Globus pallidus (tissue), 1 donor: ENCODE measurements around the gene SLC25A13.

Source experiments
- DNase-seq: peaks from one replicate; pipeline ENCODE4 v3.0.0-alpha.2; 2015; ENCODE audit warnings: low spot score

The SLC25A13 gene

DNA sequence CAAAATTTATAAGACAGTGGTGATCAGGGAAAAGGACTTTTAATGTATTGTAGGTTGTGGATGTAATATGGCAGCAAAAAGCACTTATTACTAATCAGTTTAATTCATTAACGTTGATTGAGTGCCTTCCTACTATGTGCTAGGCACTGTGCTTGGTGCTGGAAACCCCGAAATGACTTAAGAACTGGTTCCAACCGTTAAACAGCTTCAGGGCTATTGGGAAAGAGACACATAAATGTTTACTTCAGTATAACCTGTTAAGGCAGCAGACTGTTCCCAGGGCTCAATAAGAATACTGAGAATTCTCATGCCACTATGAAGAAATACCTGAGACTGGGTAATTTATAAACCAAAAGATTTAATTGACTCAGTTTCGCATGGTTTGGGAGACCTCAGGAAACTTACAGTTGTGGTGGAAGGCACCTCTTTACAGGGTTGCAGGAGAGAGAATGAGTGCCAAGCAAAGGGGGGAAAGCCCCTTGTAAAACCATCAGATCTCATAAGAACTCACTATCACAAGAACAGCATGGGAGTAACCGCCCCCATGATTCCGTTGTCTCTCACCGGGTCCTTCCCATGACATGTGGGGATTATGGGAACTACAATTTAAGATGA lies 1.1 kb upstream of the SLC25A13 start:
- DNase-seq: no peak

DNA sequence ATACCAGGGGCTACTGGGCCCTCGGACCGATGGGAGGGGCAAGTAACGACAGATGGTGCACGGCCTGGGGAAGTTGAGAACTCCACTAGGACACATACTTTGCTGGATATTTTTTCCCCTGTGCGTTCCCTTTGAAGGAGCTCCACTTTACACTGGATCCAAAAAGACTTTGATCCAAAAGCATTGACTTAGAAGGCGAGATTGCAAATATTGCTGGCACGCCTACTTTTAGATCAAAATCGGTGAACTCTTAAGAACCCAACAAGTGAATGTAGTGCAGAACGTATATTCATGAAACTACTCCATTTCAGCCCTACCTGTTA lies 436 bp upstream of the SLC25A13 start:
- DNase-seq: no peak

DNA sequence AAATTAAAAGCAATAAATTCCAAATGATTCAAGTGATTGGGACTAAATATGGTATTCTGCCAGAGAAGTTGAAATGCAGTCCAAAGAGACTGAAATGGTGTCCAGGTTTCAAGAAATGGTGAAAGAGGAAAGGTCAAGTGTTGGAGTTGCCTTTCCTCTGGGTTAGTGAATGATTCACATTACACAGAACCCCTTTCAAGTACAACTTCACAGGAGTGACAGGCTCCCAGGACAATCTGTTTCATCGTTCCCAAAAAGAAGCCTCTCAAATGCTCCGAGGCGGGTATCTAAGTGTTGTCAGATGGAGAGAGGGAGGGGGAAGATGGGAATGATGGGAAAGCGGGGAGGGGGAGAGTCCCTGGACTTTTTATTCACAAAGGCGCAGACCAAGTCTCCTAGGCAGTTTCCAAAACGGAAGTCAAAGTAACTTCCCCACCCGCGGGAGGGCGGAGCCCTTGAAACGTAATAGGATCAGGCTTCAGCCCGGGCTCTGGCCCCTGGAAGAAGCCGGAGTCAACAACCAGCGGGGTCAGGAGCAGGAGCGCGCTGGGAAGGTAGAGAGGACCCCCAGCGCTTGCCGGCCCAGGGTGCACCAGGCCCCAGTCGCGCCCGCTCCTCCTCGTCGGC lies 754 bp downstream of the SLC25A13 start:
- DNase-seq: peak; percentile 93

DNA sequence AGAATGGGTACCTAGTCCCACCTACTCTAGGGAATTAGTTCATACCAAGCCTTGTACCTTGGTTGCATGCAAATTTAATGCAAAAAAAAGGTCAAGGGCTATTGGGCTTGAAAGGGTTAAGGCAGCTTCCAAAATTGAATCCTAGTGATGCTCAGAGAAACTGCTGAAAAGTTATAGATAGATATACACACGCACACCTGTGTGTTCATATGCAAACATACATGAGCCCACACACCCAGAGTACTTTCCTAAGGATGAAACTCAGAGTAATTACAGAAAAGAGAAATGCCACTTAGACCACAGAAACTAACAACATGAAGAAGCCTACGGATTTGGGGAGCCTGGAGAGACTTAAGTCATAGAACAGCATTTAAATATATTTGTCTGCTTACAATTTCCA lies 1.5 kb downstream of the SLC25A13 start:
- no peak for DNase-seq

DNA sequence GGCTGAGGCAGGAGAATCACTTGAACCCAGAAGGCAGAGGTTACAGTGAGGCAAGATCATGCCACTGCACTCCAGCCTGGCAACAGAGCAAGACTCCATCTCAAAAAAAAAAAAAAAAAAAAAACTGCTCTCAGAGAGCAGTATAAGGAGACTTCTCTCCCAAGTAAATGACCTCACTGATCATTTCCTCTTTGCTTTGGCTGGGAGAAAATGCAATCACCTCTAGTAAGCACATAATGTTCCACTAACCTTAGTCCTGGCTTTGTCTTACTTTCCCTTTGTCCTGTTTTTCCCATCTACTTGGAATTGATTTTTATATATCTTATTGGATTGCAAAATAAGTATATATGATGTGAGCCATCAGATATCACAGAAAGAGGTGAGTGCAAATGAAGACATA lies 2.5 kb downstream of the SLC25A13 start:
- no peak for DNase-seq

DNA sequence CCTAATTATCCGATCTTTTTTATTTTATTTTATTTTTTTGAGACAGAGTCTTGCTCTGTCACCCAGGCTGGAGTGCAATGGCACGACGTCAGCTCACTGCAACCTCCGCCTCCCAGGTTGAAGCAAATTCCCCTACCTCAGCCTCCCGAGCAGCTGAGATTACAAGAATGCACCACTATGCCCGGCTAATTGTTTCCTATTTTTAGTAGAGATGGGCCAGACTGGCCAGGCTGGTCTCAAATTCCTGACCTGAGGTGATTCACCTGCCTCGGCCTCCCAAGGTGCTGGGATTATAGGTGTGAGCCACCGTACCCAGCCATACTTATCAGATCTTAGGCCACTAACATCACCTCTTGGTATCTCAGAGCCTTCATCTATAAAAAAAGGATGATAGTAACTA lies 4.9 kb downstream of the SLC25A13 start:
- DNase-seq: no peak

DNA sequence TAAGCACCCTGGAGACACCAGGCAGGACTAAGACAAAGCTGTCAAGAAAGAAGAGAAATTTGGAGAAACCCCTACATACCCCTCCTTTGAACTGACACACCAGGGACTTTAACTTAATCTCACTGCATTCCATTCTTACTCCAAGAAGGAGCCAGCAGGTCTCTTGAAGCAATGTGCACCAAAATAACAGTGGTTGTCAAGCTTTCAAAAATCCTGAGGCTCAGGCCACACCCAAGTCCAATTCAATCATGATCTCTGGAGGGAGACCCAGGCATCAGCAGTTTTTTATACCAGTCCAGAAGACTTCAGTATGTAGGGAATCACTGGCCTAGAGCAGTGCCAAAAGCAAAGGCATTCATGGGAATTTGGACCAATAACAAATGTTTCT lies 6.8 kb downstream of the SLC25A13 start:
- no peak for DNase-seq

DNA sequence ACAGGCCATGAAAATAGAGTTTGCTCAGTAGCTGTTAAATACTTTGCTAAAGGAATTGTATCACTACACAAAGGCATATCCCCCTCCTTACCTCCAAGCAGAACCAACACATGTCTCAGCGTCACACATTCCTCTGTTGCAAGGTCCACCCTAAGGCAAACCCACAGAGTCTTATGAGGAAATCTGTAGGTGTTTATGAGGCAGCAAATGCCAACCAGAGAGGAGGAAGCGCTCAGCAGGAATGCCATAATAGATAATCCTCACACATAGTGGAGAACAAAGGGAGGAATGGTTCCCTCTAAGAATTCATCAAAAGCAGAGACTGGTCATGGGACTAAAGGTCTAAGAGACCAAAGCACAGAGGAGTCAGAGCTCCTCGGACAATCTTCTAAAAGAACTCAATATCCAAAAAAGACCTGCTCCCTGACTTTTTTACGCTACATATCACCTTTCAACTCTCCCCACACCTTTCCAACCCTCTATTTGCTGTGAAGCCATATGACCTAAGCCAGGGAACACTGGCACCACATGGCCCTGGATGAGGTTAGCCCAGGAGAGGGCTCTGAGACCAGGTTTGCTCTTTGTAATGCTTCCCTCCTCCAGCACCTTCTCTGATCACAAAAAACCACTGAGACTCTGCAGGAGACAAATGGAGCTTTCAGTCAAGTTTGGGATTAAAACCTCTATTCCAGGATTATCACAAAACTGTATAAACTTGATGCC lies 7.3 kb downstream of the SLC25A13 start:
- no peak for DNase-seq

DNA sequence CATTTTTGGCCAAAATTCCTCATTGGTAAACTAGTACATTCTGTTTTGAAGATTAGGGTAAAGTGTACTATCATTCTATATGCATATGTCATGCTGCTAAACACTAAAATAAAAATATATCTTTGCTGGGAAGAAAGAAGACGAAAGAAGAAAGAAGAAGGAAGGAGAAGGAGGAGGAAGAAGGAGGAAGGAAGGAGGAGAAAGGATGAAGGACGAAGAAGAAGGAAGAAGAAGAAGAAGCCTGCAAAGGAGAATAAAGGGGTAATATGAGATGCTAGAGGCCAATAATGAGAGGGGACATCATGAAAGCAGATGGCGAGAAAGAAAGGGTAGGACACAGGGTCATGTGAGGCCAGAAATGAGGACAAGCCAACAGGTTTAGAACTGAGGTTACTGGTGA lies 8.0 kb downstream of the SLC25A13 start:
- DNase-seq: no peak

DNA sequence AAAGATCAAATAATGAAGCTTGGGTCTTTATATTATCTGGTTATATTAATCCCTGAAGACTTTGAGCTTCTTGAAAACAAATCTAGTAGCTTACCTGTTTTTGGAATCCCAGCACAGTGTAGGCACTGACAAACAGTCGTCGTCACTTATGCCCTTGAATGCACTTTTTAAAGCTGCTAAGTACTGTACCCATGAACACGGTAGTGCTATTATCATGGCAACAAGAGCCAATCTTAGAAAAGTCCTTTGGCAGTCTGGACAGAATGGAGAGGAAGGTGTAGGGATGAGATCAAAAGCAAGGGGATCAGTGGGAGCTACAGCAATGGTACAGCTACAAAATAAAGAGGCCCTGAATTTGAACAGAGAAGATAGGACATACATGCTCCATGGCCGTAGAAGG lies 9.4 kb downstream of the SLC25A13 start:
- no peak for DNase-seq

DNA sequence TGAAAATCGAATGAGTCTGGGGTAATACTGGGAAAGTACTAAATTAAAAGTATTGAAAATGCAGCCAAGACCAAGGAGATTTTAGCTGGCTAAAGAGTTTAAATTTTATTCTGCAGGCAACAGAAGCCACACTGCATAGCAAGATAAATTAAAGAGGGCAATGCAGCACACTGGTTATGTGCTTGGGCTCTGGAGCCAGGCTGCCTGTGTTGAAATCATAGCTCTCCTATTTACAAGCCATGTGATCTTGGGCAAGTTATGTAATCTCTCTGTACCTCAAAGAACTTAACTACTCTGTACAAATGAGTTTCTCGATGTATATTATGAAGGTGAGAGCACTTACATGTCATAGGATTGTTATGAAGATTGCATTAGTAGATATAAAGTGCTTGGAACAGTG lies 9.9 kb downstream of the SLC25A13 start:
- DNase-seq: peak; percentile 73

DNA sequence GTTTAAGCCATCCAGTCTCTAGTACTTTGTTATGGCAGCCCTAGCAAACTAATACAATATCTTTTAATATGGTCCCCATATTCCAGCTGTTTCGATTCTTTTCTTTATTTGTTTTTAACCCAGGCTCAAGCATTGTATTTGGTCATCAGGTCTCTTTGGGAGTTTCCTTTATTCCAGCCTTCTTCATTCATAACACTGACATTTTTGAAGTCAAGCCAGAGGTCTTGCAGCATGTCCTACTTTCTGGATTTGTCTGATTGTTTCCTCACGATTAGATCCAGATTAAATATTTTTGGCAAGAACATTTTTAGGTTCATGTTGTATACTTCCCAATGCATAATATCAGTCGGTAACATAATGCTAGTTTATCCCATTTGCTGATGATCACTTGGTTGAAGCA lies 11.8 kb downstream of the SLC25A13 start:
- no peak for DNase-seq

DNA sequence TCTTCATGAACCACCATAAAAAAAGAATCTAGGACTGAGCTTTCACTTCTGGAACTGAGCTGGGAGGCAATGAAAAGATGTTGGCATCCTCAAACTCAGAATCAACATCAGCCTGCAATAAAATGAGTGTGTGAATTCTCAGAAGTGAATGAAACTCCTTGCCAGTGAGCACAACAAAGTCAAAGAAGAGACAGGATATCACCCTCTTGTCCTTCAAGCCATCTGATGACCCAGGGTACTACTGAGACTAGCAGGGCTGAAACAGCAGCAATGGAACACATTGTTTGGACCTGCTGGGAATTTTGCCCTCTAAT lies 13.0 kb downstream of the SLC25A13 start:
- DNase-seq: no peak

DNA sequence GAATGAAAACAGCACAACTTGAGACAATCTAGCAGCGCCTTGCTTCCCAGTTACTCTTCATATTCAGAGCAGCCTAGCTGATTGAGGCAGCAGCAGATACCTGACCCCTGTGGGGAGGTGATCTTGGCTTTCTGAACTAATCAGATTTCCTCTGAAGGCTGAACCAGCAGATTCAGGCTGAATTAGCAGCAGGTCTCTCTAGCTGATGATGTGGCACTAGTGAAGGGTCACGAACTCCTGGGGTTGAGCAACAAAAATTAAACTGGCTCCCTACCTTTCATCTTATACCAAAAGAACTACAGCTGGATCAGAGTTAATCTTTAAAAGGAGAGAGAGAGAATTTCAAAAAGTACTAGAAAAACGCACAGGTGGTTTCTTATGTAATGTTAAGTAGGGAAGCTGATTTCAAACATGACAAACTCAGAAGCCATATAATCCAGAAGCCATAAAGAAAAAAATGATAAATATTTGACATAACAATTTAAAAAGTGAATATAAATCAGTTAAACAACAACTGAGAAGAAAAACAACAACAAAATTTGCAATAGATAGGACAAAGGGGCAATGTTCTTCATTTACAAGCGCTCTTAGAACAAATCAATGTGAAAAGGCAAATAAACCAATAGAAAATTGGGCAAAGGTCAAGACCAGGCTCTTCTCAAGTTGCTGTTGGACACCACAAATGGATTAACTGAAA lies 13.5 kb downstream of the SLC25A13 start:
- no peak for DNase-seq

DNA sequence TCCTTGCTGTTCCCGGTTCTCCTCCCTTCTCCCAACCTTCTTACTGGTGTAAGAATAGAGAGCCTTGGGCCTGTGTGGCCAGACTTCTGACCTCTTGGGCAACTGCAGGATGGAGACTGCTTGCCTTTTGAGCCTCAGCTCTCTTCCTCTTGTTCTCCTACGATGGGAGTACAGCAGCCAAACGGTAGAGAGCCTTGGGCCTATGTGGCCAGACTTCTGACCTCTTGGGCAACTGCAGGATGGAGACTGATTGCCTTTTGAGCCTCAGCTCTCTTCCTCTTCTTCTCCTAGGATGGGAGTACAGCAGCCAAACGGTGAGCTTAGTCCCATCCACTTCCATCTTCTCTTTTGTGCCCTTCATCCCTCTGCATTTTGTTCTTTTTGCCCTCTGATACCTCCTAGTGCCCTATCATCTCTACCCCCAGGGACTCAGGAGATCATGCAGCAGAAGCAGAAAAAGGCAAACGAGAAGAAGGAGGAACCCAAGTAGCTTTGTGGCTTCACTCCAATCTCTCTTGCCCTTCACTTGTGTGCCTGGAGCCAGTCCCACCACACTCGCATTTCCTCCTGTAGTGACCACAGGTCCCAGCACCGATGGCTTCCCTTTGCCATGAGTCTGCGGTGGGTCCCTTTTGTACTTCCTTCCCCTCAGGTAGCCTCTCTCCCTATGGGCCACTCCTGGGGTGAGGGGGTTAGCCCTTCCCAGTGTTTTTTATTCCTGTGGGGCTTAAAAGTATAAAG lies 15.3 kb downstream of the SLC25A13 start:
- DNase-seq: no peak

DNA sequence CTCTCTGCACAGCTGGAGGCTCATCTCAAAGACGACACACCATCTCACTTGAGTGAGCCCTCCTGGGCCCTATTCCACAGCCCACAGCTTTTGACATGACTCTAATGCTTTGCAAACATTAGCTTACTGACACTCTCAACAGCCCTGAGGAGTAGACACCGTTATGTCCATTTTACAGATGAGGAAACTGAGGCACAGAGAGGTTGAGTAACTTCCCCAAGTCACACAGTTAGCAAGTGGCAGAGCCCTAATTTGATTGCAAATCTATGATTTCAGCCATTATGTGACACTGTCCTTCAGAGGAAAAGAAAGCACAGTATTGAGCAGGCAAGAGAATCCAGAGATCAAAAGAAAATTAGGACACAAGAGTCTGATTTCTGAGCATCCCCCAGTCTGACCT lies 16.0 kb downstream of the SLC25A13 start:
- no peak for DNase-seq

DNA sequence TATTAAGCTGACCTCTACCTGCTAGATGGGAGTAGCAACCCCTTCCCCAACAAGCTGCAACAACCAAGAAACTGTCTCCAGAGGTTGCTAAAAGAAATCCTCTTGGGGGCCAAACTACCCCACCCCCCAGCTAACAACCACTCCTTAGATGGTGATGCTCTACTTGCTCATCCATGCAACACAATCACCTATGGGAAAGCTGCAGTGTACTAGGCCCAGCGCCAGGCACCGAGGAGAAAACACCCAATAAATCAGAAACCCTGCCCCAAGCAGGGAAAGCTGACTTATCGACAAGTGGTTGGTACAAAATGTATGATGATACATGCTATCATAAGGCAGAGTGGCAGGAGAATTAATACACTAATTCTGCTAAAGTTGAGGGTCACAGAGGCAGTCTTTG lies 17.3 kb downstream of the SLC25A13 start:
- no peak for DNase-seq

DNA sequence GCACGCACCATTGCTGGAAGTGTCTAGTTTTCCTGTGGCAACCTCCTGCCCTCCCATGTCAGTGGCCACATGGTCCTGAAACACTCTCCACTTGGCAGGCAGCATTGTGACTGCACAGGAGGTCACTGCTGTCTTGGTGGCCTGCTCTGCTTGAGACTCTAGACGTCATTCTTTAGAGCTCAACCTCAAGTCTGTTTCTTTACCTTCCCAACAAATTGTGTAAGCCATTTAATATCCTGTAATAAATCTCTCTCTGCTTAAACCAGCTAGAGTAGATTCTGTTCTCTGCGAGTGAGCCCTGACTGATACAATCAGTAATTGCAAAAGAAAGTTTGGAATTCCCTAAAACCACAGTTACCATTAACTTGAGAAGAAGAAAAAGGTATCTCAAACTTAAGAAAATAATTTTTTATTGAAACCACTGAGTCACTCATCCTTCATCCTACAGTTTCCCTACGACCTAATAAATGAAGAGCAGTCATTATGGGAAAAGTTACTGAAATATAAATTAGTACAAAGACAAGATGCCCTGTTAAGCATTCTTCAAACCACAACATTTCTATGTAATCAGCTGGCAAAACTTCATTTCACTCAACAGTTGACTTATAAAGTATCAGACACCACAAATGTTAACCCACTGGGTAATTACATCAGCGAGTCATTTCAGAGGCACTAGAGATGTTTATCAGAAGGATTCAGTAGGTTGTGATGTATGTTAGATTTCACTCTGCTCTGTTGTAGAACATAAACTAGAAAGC lies 18.0 kb downstream of the SLC25A13 start:
- no peak for DNase-seq

DNA sequence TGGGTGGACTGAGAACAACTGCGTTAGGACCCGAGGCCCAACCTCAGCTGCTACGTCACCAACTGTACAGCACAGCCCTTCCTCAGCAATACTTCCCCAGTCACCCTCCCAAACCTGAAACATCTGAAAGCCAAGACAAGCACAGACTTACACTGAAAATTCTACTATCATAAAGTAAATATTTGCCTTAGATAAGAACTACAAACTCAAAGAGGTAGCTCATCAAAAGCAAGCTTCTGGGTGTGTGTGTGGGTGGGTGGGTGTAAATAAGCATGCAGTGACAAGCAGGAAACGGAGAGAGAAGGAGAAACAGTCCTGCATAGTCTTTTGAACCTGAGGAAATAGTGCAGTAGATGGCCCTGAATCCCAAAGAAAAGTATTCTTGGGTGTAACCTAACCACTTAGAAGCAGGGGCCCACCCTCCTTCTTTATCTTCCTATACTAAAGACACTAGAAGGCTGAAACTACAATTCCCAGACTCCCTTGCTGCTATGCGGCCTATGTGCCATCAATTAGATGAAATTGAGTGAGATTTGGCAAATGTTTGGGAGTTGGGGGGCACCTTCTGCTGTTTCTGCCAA lies 18.7 kb downstream of the SLC25A13 start:
- DNase-seq: no peak

DNA sequence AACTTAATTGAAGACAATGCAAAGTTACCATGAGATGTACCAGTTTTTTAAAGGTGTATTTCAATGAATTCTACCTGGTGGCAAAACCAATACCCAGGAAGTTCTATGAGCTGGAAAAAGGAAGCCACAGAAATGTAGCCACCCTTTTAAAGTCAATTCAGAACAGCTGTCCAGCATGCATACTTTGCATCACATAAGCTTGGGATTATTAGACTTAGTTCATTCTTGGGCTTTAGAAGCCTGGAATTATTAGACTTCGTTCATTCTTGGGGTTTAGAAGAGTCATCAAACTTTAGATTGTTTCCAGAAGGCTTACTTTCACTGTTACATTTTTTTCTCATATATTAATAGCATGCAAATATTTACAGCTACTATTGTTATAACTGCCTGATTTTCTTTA lies 20.9 kb downstream of the SLC25A13 start:
- no peak for DNase-seq

DNA sequence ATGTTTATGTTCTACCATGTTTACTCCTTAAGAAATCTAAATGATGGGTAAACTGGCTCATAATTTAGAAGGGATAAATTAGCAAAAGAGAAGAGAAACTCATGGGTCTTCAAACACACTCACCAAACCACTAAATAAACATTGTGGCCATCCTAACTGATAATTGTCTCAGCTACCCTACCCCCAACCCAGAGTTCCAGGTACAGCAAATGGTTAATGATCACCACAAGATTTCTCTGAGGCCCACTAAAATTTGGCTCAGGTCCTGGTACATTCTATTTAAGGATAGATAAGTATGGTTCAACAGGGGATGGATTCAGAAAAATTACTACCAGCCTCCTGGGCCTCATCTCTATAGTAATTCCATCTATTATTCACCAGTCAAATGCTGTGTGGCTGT lies 21.4 kb downstream of the SLC25A13 start:
- no peak for DNase-seq

DNA sequence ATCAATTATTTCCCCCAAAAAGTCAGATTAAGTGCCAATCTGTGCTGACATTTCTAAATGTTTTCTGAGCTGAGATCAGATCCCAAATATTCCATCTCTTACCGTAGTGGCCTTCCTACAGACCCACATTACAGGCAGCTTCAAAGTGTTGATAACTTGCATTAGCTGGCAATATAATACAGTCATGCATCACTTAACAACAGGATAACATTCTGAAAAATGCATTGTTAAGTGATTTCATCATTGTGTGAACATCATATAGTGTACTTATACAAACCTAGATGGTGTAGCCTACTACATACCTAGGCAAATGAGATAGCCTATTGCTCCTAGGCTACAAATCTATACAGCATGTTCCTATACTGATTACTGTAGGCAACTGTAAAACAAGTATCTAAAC lies 22.4 kb downstream of the SLC25A13 start:
- no peak for DNase-seq
